Measurements from ENCODE around the gene ACTA1. TPM values are rescaled to one million over a fixed set of nuclear protein-coding genes. Genes with fewer than 3 reads are reported as not detected.
A peak's percentile ranks its signal among the peaks of the same experiment; 100 is the strongest.

The ACTA1 gene
- total and polyA plus RNA-seq, 9 of the 15 experiments (the other 6 are each of a cell fraction or from before 2014, with no cell fraction given) = 0.07 to 0.36 TPM; not detected in 7

GRCh38 chr1:229410692-229411433 lies 23.0 kb downstream of the ACTA1 start:
- FAIRE-seq = no peak
- Histone ChIP-seq H3K9me1 (ENCODE audit: control insufficient read depth, insufficient read depth, low read length) (no peaks in the 10 kb centered on the region), H3K9ac (ENCODE audit: insufficient read depth in 1 of 2, low read depth in 2 of 2, low read length in 2 of 2) (no peak overlapping the region), H3K4me3 (no peak overlapping the region), H3K4me2 (ENCODE audit: insufficient read depth, low read length) (no peak overlapping the region), H3K79me2 (ENCODE audit: control insufficient read depth, insufficient read depth, low read length) (no peaks in the 10 kb centered on the region), H3K36me3 (ENCODE audit: control insufficient read depth, insufficient read depth, low read length) (no peaks in the 10 kb centered on the region), H3K27me3 (ENCODE audit: control insufficient read depth in 2 of 2, insufficient read depth in 2 of 2, low read length in 2 of 2) (peaks cover 56 to 67% of the 10 kb centered on the region in 2 experiments), H4K20me1 (replicated peaks; ENCODE audit: control insufficient read depth, insufficient read depth, low read length) (0 out of 2 replicates have a peak, but pooled peaks cover 3% of the 10 kb centered on the region), H3K9me3 (replicated peaks; ENCODE audit: control insufficient read depth, insufficient read depth, low read depth, low read length) (no peaks in the 10 kb centered on the region), H3K4me1 (replicated peaks in 1 of 2; ENCODE audit: control insufficient read depth in 2 of 2, insufficient read depth in 2 of 2, low read length in 2 of 2) (peaks cover 6 to 15% of the 10 kb centered on the region in 2 experiments; a peak in 4 of 5 replicates), H2AFZ (ENCODE audit: low read depth, low read length) (no peak overlapping the region), H3K27ac (ENCODE audit: extremely low read depth, low read depth, low read length) (no peak overlapping the region; the same call in 2 of the 3 replicates)
- ATAC-seq = 0 out of 3 replicates have a peak, but pooled peaks have one; percentile 11
- no TSS peak for BruUV-seq (replicated peaks)
- intact Hi-C loops (cut with micrococcal nuclease) (no loop called here), in situ Hi-C loops (cut with MboI) (no loop called here)
- ChIA-PET POLR2A (interaction anchor here (0.6 to 3.1 kb wide), 4 partner anchors 10 to 221 kb away, joined by 3 to 10 read pairs (median 7); no protein-coding TSS in a partner anchor), CTCF (ENCODE audit: low intra/inter-chr PET ratio) (no interaction called here)
- DNase-seq (ENCODE audit: extremely low read depth in 1 of 4, low spot score in 3 of 4) = peak in 3 of 4 experiments; percentile 43 to 46 (median 44)
- 0 out of 2 replicates have a peak, but pooled peaks have one; percentile 3 for TF ChIP-seq CBFA2T2 (conservative IDR thresholded peaks at IDR 0.05)
- 0 out of 2 replicates have a peak, but pooled peaks have one; percentile 26 for TF ChIP-seq FOSL1 (tag; conservative IDR thresholded peaks at IDR 0.05)
- TF ChIP-seq RBM15 (IDR thresholded peaks at IDR 0.05; ENCODE audit: insufficient read depth, low read length) = no peak
- 0 out of 2 replicates have a peak, but pooled peaks have one; percentile 36 for TF ChIP-seq EZH2 (IDR thresholded peaks at IDR 0.05; ENCODE audit: borderline replicate concordance, low read depth, low read length)
- TF ChIP-seq VEZF1 (CRISPR knock-in tag; IDR thresholded peaks at IDR 0.05) = peak; percentile 73
- peak; percentile 49 for TF ChIP-seq HNRNPK (IDR thresholded peaks at IDR 0.05; ENCODE audit: low read depth, low read length, poor library complexity, severe bottlenecking)
- no peak for TF ChIP-seq ZNF184 (CRISPR knock-in tag; IDR thresholded peaks at IDR 0.05)
- WGBS (ENCODE audit: insufficient coverage, low coverage, missing lambda C conversion rate) = 14% methylated on average over 13 of the region's 14 CpGs

All from K562 (cell line).